ENCODE measurements around the gene CHRNB1. TPM values are rescaled to one million over a fixed set of nuclear protein-coding genes. Genes with fewer than 3 reads are reported as not detected.

The CHRNB1 gene
- polyA plus RNA-seq, 1 donor = 10.5 TPM

- DNase-seq = no peak
Measured at GRCh38 chr17:7413346-7413985, 31.4 kb upstream of the CHRNB1 start.

DNA sequence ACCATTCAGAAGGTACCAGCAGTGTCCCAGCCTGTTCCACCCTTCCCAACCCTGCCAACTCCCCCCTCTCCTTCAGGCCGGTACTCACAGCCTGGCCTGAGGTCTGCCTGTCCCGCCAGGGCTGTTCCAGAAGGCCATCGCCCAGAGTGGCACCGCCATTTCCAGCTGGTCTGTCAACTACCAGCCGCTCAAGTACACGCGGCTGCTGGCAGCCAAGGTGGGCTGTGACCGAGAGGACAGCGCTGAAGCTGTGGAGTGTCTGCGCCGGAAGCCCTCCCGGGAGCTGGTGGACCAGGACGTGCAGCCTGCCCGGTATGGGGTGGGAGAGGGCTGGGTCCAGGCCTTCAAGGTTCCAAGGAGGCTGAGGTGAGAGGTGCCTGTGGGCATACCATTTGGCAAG lies 30.0 kb upstream of the CHRNB1 start:
- DNase-seq = no peak

GRCh38 chr17:7415784-7416183 lies 29.1 kb upstream of the CHRNB1 start:
- DNase-seq = no peak

DNA sequence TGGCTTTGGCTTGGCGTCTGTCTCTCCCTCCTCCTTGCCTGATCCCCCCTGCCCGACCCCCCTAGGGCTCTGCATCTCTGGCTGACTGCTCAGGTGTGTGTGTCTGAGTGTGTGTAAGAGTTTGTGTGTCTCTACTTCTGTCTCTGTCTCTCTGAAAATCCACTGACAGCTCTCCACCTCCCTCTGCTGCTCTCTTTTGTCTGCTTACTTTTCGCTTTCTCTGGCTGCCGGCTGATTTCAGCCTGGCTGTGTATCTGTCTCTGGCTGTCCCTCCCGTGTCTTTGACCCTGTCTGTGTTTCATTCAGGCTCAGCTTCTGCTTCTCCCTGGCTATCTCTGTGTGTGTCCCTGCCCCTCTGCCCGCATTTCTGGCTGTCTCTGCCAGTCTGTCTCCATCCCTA lies 28.5 kb upstream of the CHRNB1 start:
- no peak for DNase-seq

- no peak for DNase-seq
Measured at GRCh38 chr17:7417056-7417655, 27.7 kb upstream of the CHRNB1 start.

- DNase-seq = no peak
Measured at GRCh38 chr17:7418472-7419152, 26.2 kb upstream of the CHRNB1 start.

DNA sequence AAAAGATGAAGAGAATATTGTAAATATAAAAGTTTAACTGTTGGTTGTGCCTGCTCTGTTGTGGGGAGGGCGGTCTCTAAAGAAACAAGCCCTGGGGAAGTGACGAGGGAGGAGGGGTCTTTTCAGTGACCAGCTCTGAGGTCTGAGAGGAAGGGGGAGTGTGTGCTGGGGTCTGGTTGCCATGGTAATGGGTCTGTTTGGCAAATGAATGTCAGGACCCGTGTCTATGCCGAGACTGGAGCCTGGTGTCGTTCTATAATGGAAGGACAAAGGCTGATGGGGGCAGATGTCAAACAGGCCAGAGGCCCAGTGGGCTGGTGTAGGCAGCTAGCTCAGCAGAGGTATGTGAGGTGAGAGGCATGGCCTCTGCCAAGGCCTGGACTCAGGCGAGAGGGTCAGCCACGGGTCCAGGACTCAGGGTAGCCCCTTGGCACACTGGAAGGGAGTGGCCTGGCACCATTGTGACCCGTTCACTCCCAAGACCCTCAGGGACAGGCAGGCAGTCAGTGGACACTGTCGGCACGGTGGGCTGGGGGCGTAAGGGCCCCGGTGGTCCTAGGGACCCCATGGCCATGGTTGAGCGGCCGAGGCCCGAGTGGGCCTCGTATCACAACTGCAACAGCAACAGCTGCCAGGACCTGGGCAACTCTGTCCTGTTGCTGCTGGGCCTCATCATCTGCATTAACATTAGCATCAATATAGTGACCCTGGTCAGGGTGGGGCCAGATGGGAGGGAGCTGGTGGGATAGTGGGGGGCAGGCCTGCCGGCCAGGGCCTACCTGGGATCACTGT lies 24.8 kb upstream of the CHRNB1 start, which contains the start of gene SPEM1:
Gene SPEM1, plus strand, starts transcription at position 506 of the 792 bp plus-strand sequence. Its CDS starts 61 bp downstream, at position 567.
- peak; percentile 43 for DNase-seq

GRCh38 chr17:7421186-7421585 lies 23.7 kb upstream of the CHRNB1 start:
- no peak for DNase-seq

GRCh38 chr17:7423679-7424078 lies 21.2 kb upstream of the CHRNB1 start:
- DNase-seq = no peak

DNA sequence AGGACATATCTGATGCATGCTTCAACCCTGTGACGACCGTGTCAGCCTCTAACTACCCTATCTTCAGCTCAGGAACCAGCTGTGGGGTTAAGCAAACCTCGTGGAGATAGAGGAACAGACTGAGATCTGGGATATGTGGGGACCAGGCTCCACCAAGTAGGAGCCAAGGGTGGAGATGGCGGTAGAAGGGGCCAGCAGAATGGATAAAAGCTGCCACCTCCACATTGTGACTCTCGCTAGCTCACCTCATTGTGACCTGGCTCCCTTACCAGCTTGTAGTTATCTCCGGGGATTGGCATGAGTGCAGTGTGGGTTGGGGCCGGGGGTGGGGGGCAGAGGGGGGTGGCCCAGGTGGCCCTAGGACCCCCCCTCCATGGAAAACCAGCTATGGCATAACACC lies 19.5 kb upstream of the CHRNB1 start, which contains the start of gene SPEM2:
Gene SPEM2, plus strand, starts transcription at position 301 of the 400 bp plus-strand sequence. Its CDS starts 73 bp downstream, at position 374.
- DNase-seq = no peak

- DNase-seq = no peak
Measured at GRCh38 chr17:7425756-7426155, 19.1 kb upstream of the CHRNB1 start.

- no peak for DNase-seq
Measured at GRCh38 chr17:7426203-7426863, 18.5 kb upstream of the CHRNB1 start.

GRCh38 chr17:7426896-7427489 lies 17.9 kb upstream of the CHRNB1 start:
- no peak for DNase-seq

DNA sequence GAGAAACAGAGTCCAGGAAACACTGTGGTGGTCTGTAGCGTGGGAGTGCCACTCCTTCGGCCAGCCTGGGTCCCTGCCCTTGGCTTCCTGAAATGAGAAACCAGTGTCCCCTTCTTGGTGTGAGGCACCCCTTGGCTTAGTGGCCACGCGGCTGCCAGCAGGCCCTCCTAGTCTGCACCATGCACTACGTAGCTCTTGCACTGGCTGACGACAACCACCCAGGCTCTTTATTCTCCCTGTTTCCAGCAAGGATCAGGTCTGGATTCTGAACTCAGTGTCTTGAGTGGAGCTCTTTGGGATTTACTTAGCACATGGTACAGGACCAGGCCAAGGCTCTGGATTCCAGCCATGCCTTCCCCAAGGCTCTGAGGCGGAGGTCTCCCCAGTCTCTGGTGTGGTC lies 17.3 kb upstream of the CHRNB1 start:
- DNase-seq = no peak

- DNase-seq = no peak
Measured at GRCh38 chr17:7428557-7428956, 16.3 kb upstream of the CHRNB1 start, which contains the start of gene SPEM3. SPEM3 (plus strand) TSS chr17:7428857; CDS start chr17:7428903, 46 bp downstream.

- no peak for DNase-seq
Measured at GRCh38 chr17:7429722-7430121, 15.1 kb upstream of the CHRNB1 start.

DNA sequence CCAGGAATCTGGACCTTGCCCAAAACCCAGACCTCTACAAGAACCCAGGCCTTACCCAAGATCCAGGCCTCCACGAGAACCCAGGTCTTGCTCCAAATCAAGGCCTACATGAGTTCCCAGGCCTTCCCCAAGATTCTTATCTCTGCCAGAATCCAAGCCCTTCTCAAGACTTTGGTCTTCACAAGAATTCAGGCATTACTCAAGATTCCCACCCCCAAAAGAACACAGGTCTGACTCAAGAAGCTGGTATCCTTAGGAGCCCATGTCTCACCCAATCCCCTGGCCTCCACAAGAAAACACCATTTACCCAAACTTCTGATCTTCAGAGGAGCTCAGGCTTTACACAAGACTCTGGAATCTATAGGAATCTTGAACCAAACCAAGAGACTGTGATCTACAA lies 13.6 kb upstream of the CHRNB1 start:
- DNase-seq = no peak

GRCh38 chr17:7432296-7432695 lies 12.6 kb upstream of the CHRNB1 start:
- DNase-seq = no peak

DNA sequence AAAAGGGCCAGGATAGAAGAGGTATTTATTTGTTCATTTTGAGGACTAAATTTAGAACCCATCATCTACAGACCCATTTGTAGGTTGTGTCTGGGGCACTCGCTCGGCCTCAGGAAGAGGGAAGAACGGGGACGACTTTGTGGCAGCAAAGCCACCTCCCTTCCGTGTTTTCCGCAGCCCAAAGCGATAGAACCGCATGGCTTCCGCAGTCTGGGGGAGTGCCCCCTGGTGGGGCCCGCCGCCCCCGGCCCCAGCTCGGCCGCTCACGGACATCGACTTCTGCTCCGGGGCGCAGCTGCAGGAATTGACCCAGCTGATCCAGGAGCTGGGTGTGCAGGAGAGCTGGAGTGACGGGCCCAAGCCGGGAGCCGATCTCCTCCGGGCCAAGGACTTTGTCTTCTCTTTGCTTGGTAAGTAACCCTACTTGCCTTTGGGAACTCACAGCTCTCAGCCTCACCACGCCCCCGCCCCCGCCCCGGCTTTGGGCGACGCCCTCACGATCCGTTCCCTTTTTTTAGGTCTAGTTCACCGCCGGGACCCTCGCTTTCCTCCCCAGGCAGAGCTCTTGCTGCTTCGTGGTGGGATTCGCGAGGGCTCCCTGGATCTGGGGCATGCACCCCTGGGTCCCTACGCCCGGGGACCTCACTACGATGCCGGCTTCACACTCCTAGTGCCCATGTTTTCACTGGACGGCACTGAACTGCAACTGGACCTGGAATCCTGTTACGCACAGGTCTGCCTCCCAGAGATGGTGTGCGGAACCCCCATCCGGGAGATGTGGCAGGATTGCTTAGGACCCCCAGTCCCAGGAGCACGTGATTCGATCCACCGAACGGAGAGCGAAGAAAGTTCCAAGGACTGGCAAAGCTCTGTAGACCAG lies 8.9 kb upstream of the CHRNB1 start:
- no peak for DNase-seq
